ENCODE data around the gene DNAJB2. TPM values are rescaled to one million over a fixed set of nuclear protein-coding genes. Genes with fewer than 3 reads are reported as not detected.

The DNAJB2 gene
- 10 to 100 TPM in 11 of 12 donors, not detected in 1; 66.8 to 96.2 (median 82.4) TPM for polyA plus RNA-seq (ENCODE audit: insufficient read length in 12 of 12)
- long read RNA-seq, donor 1, transcript DNAJB2-202 (10 exons, 1,946 nt): major isoform, 9 of 19 reads
- long read RNA-seq, donor 1, partial matches to known transcripts: 0 of 19 reads
- long read RNA-seq, donor 1, other reads (novel, unspliced or antisense): 0 of 19 reads
- long read RNA-seq, donor 2, transcript DNAJB2-201 (9 exons, 3,176 nt): minor isoform, 5 of 40 reads
- long read RNA-seq, donor 2, transcript DNAJB2-202 (10 exons, 1,946 nt): major isoform, 14 of 40 reads
- long read RNA-seq, donor 2, partial matches to known transcripts: 16 of 40 reads
- long read RNA-seq, donor 2, other reads (novel, unspliced or antisense): 0 of 40 reads
- long read RNA-seq, donor 3, transcript DNAJB2-202 (10 exons, 1,946 nt): major isoform, 9 of 18 reads
- long read RNA-seq, donor 3, partial matches to known transcripts: 0 of 18 reads
- long read RNA-seq, donor 3, other reads (novel, unspliced or antisense): 0 of 18 reads
- long read RNA-seq, donor 4, transcript DNAJB2-202 (10 exons, 1,946 nt): major isoform, 6 of 12 reads
- long read RNA-seq, donor 4, partial matches to known transcripts: 0 of 12 reads
- long read RNA-seq, donor 4, other reads (novel, unspliced or antisense): 0 of 12 reads
- long read RNA-seq, donor 5, transcript DNAJB2-202 (10 exons, 1,946 nt): major isoform, 17 of 121 reads
- long read RNA-seq, donor 5, transcript DNAJB2-201 (9 exons, 3,176 nt): minor isoform, 6 of 121 reads
- long read RNA-seq, donor 5, partial matches to known transcripts: 94 of 121 reads
- long read RNA-seq, donor 5, other reads (novel, unspliced or antisense): 0 of 121 reads
- long read RNA-seq, donor 6, transcript DNAJB2-202 (10 exons, 1,946 nt): major isoform, 8 of 14 reads
- long read RNA-seq, donor 6, partial matches to known transcripts: 0 of 14 reads
- long read RNA-seq, donor 6, other reads (novel, unspliced or antisense): 0 of 14 reads
- long read RNA-seq, donor 7, partial matches to known transcripts: 0 of 10 reads
- long read RNA-seq, donor 7, other reads (novel, unspliced or antisense): 0 of 10 reads
- long read RNA-seq, donor 8, transcript DNAJB2-202 (10 exons, 1,946 nt): major isoform, 11 of 25 reads
- long read RNA-seq, donor 8, partial matches to known transcripts: 5 of 25 reads
- long read RNA-seq, donor 8, other reads (novel, unspliced or antisense): 0 of 25 reads
- long read RNA-seq, donor 9, transcript DNAJB2-202 (10 exons, 1,946 nt): major isoform, 8 of 13 reads
- long read RNA-seq, donor 9, partial matches to known transcripts: 0 of 13 reads
- long read RNA-seq, donor 9, other reads (novel, unspliced or antisense): 0 of 13 reads
- long read RNA-seq, donor 10, transcript DNAJB2-202 (10 exons, 1,946 nt): major isoform, 24 of 35 reads
- long read RNA-seq, donor 10, transcript DNAJB2-201 (9 exons, 3,176 nt): minor isoform, 7 of 35 reads
- long read RNA-seq, donor 10, partial matches to known transcripts: 0 of 35 reads
- long read RNA-seq, donor 10, other reads (novel, unspliced or antisense): 0 of 35 reads
- long read RNA-seq, donor 11, transcript DNAJB2-202 (10 exons, 1,946 nt): major isoform, 14 of 21 reads
- long read RNA-seq, donor 11, partial matches to known transcripts: 0 of 21 reads
- long read RNA-seq, donor 11, other reads (novel, unspliced or antisense): 0 of 21 reads

- DNase-seq: peak; percentile 99
Measured at GRCh38 chr2:219279151-219279915, at the start of gene DNAJB2. Gene DNAJB2 (plus strand): TSS chr2:219279366. CDS start chr2:219279834, 468 bp downstream.

- peak; percentile 20 for DNase-seq
Measured at GRCh38 chr2:219230059-219230540, 49.1 kb upstream of the DNAJB2 start.

DNA sequence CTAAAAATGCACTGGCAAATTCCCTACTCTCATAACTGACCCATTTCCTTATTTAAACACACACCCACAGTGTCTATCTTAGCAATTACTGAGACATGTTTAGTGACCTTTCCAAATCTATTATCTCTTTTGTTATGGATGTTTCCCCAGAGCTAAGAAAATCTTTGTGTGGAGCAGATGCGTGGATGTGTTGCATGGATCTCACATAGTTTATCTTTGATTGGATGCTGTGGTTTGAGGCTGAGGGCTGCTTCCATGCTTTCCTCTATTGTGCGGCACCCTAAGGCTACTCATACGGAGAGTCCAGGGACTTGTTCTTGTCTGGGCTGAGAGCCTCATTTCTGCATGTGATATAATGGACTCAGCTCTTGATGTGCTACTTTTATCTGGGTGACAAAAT lies 44.8 kb upstream of the DNAJB2 start:
- DNase-seq: no peak

- no peak for DNase-seq
Measured at GRCh38 chr2:219243291-219243761, 35.8 kb upstream of the DNAJB2 start.

DNA sequence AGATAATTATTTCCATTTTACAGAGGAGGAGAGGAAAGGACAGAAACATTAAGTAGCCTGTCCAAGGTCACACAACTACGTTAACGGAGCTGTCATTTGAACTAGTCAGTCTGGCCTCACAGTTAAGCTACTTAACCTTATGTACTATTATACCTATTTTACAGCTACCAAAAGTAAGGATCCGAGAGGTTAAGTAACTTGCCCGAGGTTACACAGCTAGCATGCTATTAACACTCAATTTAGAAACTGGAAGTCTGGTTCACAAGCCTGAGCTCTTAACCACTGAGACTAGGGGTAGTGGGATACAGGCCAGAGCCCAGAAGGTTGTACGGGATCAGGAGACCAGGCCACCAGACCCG lies 34.4 kb upstream of the DNAJB2 start:
- no peak for DNase-seq

DNA sequence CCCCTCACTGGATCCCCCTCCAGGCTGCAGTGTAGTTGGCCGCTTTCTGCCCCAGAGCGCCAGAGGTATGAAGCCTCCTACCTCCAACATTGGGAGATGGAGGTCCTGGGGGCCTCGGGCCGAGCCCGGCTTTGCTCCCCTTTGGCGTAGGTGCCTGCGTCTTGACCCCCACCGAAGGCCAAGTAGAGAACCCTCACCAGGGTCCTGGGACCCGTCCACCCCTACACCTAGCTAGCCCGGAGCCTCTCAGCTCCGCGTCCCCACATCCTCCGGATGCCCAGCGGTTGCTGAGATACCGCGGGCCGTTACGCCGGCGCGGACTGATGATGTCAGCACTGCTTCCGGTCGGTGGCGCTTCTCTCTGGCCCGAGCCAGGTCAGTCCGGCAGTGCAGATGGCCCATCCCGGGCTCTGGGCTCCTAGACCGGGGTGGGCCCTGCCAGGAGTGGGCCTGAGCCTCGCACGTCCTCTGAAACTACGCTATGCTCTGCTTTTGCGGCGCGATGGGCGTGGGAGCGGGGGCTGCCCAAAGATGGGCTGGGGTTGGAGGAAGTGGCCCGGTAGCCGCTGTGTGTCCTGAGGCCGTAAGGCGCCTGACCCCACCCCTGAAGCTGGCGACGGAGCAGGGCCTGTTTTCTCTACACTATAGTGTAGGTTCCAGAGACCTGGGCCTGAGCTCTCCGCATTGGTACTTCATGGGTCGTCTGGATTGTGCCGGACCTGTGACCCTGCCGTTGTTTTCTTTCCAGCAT lies 33.8 kb upstream of the DNAJB2 start, which contains the start of the genes GLB1L and STK16:
GLB1L (minus strand) TSS at position 297 of the 751 bp plus-strand sequence. CDS start 1,871 bp downstream, outside the sequence.
STK16 (plus strand) TSS at position 332 of the 751 bp plus-strand sequence. CDS start 521 bp downstream, outside the sequence.
- DNase-seq: peak; percentile 97

GRCh38 chr2:219245899-219246230 lies 33.3 kb upstream of the DNAJB2 start:
- DNase-seq: peak; percentile 19

DNA sequence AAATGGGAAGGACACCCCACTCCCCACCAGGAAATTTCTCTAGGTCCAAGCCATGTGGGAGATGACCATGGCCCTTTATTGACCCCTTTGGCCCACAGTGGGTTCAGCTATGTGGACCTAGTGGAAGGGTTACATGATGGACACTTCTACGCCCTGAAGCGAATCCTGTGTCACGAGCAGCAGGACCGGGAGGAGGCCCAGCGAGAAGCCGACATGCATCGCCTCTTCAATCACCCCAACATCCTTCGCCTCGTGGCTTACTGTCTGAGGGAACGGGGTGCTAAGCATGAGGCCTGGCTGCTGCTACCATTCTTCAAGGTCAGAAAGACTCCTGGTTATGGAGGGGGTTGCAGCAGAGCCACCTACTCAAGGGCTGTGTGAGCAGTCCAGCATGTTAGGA lies 32.6 kb upstream of the DNAJB2 start:
- no peak for DNase-seq

- DNase-seq: no peak
Measured at GRCh38 chr2:219247678-219248642, 31.2 kb upstream of the DNAJB2 start.

GRCh38 chr2:219248845-219249202 lies 30.3 kb upstream of the DNAJB2 start:
- no peak for DNase-seq

DNA sequence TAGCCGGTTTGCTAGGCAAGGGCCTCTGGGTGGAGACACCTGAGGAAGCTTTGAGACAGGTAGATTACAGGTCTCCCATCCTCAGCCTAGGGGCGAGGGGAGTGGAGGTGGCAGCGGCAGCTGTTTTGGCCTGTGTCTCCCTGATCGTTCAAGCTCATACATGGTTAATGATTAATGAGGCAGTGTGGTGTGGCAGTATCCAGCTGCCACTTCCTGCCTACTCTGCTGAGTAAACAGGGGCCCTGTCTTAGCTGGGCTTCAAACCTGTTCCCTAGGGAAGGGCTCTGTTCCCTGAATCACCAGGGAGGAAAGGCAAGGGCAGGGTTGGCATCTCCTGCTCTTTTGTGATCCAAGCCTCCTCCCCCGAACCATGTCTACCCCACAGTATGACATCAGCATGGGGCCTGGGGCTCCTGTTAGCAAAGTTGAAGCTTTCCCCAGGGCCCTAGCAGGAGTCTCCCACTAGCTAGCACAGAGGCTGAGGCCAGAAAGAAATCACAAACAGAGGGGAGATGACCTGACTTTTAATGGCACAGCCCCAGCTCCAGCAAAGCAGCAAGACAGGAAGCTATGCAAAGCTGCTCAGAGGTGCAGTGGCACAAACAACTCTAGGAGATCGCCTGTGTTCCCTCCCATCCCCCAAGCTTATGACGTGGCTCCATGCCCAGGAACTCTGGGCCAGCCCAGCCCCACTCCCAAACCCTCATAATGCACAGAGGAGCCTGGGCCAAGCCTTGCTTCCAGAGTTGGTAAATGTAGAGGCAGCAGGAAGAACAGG lies 29.8 kb upstream of the DNAJB2 start:
- DNase-seq: peak; percentile 30

- no peak for DNase-seq
Measured at GRCh38 chr2:219250049-219250781, 29.0 kb upstream of the DNAJB2 start.

- DNase-seq: no peak
Measured at GRCh38 chr2:219251656-219252055, 27.5 kb upstream of the DNAJB2 start.

DNA sequence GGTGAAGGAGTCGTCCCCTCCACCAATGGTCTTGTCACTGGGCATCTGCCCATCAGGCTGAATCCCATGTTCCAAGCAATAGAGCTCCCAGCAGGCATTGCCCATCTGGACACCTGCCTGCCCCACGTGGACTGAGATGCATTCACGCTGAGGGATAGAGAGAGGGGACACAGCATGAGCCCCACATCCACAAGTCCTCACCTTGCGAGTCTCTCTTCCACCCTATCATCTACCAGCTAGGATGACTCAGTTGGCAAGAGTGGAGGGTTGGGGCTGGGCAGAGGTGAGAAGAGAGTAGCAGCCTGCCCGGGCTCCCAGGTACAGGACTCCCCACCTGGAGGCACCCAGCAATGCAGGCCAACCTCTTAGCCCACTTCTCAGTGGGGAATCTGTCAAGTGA lies 27.1 kb upstream of the DNAJB2 start:
- no peak for DNase-seq

GRCh38 chr2:219252570-219252899 lies 26.6 kb upstream of the DNAJB2 start:
- no peak for DNase-seq

Data from muscle of arm (tissue), 14 donors.